ENCODE results near the gene KLHDC4.

DNA sequence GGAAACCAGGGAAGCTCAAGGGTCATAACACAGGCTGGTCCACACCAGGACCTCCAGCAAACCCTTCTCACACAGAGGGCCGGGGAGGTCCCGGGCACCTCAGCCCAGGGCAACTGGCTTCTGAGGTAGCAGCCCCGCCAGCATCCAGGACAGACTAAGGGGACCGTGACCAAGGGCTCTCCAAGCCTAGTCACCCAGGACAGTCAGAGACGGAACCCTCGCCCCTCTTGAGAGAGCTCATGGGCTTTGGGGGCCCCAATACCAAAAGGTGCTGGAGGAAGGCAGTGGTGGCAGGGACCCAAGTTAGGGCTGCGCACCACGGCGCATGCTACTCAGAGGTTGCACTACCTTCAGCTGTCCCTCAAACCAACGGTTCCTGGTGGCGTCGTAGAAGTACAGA is 54.9 kb downstream of the KLHDC4 start:
- TF ChIP-seq YY1 (IDR thresholded peaks at IDR 0.05; ENCODE audit: insufficient read depth, insufficient read length): no peak
- TF ChIP-seq ZNF274 (IDR thresholded peaks at IDR 0.05; ENCODE audit: low read depth, low read length): no peak
- TF ChIP-seq SUZ12 (IDR thresholded peaks at IDR 0.05; ENCODE audit: extremely low read depth, insufficient read depth, insufficient read length): no peak

Data from NT2/D1 (cell line).